GM21367 (cell line): ENCODE measurements around the gene RERE.
"Not testable (repeated sequence)": the region's sequence is repeated elsewhere in the genome, so short reads cannot be mapped to it uniquely, and the experiment has no call there.

Experiments used
- ATAC-seq: cut with Tn5 transposase; IDR thresholded peaks from one replicate; pipeline ENCODE4 v1.9.1; 2021; ENCODE audit not compliant: unreplicated experiment

RERE gene

DNA sequence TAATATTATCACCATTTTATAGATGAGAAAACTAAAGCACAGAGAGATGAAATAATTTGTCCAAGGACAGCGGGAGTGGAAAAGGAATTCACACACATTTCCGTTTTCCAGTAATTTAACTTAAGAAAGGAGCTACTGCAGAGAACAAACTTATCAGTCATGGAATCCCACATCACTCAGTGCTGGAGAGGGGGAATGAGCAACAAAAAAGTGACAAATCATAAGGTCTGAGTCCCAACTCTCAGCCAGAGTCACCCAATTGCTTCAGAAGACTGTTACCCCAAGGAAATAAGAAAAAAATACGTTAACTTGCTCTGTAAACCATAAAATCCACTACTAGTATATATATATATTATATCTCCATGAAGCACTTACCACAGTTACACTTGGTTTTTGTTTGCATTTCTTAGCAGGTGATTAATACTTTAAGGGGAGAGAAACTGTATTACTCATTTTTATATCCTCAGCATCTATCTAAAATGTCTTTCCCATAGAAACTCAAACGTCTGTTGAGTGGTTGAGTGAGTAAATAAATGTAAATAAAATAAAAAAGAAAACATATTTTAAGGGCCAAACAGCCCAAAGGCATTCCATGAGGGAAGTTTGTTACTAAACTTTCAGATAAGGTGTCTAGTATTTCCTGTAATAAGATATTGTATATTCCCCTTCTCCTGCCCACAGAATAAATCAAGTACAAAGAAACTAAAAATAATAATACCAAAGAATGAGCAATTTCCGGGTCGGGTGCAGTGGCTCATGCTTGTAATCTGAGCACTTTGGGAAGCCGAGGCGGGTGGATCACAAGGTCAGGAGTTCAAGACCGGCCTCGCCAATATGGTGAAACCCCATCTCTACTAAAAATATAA, 422.8 kb downstream of the RERE start:
- no peak for ATAC-seq

DNA sequence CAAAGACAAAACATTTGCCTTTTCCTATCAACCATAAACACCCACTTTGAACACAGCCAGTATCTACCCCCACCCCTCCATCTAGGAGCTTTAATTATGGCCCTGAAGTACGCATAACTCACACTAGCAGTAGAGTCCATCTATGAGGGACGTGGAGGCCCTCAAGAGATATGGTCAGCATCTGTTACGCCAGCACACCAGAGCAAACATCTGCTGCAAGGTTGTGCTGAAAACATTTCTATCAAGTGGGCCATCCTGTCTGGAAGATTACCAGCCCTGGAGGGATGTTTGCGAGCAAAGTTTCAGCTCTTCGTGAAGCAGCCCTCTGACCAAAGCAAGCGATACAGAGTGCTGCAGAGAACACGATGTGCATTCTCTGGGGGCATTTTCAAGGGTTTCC, 424.9 kb downstream of the RERE start:
- ATAC-seq: no peak

DNA sequence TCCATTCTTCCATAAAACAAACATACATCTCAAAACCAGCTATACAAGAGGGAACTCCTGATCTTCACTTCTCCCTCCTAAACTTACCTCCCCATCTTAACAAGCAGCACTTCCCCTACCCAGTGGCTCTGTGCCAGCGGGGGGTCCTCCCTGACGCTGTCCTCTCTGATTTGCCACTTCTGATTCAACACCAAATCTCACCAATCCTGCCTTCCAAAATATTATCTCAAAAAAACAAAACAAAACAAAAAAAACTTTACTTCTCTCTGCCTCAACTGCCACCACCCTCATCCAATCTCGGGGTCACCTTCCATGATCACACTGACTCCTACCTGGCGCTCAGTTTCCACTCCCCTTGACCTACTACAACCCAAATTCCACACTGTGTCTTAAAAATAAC, 426.7 kb downstream of the RERE start:
- ATAC-seq: no peak

DNA sequence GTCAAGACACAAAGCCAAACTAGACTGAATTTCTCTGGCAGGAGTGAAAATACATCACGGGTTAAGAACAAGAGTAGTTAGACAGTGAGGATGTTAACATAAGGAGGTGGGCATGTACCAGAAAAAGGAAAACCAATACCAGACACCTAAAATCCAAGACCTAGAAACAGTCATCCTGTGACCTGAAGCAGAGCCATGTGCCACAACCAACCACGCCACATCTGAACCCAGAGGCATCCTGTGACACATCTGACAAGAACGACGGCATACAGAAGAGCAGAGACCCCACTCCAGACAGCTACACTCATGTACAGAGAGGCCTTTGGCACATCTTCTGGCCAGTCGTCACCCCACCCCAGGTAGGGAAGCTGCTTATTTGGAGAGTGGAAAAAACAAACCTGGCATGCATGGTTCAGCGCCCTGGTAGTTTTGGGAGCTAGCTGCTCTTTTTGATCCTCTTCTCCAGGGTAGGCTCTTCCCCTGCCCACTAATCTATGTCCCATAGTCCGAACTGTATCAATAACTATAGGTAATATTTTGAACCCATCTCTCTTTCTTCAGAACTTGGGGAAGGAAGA, 427.4 kb downstream of the RERE start:
- no peak for ATAC-seq

DNA sequence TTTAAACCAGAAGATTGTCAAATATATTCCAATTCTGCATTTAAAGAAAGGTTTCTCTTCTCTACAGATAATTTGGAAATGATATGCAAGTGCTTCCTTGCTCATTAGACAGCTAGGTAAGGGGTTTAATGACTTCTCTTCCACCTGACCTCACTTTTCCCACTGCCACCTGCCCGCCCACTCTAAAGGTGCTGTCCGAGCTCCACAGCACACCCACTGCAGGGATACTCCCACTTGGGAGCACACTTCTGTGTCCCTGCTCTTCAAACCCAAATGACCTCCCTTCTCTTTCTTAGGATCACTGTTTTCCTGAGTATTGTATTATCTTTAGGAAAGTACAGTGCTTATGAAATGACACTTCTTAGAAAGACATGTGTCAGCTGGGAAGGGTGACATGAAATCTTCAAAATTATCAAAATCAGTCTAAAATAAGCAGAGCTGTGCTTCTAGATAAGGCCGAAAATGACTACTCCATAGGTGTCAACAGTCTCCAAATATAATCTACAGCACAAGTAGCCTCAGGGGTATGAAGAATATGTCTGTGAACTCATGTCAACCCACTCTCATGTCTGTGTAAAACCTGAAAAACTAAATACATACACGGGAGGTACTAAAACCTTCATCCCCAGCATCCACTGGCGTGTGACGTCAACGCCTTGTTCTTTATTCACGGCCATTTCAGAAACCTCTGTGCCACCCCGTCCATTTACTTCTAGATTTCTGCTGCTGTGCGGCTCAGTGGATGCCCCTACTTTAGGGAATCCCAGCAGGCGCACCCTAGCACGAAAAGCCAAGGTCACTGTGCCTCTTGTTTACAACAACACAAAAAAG, 428.5 kb downstream of the RERE start:
- no peak for ATAC-seq

DNA sequence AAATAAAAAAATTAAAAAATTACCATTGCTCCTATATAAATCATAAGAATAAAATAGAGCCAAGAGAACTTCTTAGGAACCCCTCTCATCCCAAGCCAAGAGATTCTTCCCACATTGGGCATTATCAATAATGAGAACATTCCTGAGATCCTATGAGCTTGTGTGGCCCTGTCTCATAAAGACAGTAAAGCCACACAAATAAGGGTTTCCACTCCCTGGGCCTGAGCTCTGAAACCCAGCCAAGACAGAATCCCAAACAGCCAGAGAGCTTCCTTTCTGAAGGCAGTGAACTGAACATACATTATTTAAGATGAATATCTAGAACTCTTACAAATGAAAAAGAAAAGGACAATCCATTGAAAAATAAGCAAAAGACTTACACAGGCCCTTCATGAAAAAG, 431.2 kb downstream of the RERE start:
- ATAC-seq: no peak

DNA sequence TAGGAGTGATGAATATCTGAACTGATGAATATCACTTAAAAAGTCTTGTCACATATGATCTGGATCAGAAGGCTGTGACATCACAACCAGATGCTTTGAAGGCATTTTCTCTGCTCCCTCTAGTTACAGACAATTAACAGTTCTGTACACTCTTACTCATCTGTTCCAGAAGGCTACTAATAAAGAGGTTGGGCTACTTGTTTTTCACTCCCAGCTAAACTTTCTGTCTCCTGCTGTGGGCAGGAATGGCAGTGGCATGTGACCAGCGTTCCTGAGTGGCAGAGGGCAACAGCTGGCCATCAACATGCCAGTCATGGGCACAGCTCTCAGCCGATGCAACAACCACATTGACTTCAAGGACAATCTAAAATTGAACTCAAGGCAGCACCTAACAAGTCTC, 432.9 kb downstream of the RERE start:
- no peak for ATAC-seq

DNA sequence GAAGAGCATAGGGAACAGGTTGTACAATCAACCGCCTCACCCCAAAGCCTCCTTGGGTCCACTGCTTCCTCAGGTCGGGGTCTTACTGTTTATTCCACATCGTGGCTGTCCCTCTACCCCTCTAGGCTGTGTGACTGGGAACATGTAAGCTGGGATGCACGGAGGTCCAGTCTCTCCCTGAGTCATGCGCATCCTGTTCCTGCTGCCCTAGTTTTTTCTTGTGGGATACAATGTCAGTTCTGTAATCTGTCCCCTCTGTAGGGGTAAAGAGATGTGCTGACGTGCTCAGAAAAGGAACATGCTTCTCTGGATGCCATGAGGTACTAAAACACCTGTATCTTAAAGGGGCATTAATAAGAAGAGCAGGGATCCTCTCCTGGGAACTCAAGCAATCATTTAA, 433.4 kb downstream of the RERE start:
- no peak for ATAC-seq

DNA sequence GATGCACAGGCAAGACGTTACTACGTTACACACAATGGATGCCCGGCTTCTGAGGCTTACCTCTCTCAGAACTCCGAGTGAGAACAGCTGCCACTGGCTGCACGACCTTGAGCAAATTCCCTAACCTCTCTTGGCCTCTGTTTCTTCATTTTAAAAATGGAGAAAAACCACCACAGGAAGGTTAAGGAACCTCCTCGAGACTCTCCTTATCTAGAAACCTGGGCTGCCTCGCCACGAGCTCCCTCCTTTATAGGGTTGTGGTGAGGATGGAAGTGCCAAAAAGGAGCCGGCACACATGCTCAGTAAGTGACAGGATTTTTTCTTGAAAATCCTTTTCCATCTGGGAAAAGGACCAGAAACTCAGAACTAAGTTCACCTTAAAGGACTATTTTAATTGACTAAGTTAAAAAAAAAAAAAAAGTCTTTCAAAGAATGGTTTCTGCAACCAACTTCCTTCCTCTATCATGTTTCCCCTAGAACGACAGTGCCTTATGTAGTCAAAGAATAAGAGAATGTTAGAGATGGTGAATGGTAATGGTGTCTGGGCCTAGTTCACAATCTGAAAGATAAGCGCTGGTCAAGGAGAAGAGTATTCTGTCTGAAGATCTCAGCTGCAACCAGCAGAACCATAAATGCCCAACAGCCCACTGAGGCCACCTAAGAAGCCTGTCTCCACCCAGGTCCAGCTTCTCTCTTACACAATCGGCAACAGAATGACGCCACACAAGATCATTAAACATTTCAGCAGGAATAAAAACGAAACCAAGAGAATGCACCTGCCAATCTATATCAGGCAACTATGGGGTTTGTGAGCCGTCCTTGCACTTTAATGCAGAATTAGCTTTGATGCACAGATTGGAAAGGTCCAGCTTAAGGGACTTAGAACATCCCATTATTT, 434.6 kb downstream of the RERE start:
- ATAC-seq: no peak

DNA sequence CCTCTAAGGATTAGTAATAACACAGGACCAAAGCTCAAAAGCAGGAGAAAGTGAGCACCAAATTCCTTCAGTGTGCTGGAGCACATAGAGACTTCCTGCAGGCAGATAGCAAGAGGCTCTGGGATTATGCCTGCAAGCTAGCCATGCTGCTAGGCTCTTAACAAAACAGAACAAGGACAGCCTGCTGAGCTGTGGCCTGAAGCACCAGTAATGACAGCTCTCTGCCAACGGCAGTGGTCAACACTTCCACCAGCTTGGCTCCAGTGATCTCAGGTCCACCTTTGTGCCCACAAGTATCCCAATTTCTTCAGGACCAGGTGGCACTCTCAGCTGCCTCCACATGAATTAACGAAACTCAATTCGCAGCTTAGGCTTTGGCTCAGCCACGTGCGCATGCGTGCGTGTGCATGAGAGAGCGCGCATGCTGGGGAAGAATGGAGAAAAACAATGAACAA, 435.4 kb downstream of the RERE start:
- no peak for ATAC-seq

DNA sequence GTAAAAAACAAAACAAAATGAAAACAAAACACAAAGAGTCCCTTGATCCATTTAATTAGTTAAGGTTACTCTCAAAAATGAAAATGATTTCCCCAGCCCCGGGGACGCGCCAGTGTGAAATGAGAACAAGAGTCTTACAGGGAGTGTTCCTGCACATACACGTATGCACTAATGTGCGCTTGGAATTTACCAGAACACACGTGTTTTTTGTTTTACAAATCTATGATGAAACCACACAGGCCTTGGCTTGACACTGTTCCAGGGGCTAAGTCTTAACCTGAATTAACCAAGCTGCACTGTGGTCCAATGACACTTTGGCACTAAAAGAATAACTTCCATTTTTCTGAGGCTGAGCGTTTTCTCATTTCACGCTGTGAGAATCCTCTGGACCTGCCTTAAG, 435.8 kb downstream of the RERE start:
- ATAC-seq: no peak

DNA sequence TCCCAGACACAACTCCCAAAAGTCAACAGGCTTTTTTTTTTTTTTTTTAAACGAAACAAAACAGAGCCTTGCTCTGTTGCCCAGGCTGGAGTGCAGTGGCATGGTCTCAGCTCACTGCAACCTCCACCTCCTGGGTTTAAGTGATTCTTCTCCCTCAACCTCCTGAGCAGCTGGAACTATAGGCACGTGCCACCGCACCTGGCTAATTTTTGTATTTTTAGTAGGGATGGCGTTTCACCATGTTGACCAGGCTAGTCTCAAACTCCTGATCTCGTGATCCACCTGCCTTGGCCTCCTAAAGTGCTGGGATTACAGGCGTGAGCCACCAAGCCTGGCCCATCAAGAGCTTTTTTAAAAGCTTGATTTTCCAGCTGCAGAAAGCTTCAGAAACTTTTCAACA, 437.1 kb downstream of the RERE start:
- not testable (repeated sequence) for ATAC-seq

DNA sequence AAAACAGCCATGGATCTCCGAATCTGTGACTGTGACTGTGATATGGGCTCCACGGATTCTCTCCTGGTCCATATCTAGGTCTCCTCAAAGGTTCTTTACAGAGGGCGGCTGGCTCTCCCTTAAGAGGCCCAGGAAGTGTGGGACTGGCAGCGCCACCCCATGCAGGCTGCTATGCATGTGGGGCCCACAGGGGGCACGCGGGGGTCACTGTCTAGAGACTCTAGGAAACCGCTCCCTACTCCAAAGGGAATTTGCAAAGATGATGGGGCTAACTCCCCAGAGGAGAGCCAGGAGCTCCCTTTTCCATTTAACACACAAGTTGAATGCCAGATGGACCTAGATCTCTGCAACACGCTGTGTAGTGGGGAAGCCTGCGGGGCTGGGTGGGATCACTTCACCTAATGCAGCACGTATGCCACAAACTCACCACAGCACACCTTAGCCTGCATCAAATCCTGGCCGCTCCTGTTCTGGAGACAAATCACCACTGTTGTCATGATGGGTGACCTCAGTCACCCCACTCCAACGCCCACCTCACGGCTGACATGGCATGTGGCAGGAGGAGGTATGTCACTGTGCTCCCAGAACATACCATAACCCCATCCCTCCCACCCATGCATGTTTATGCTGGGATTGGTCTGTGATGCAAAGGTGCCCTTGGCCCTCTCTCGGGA, 437.8 kb downstream of the RERE start:
- ATAC-seq: no peak

DNA sequence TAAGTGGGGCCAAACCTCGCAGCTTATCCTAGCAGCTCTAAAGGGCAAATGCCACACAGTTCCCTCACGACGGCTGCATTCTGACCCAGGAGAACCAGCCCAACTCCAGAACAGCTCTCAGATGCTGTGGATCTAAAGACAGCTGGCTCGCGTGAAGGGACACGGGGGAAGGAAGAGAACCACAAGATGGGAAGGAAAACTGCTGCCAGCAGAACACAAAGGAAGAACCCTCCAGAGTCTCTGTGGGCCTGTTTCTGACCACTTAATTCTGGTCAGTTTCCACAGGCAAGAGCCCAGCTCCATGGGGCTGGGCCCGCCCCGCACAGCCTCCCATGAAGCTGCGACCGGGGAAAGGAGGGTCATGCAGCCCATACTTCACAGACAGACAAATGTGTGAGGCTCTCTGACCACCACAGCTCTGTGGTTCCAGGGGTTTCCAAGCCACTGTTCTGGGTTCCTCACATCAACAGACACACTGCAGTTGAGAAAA, 438.4 kb downstream of the RERE start:
- no peak for ATAC-seq

DNA sequence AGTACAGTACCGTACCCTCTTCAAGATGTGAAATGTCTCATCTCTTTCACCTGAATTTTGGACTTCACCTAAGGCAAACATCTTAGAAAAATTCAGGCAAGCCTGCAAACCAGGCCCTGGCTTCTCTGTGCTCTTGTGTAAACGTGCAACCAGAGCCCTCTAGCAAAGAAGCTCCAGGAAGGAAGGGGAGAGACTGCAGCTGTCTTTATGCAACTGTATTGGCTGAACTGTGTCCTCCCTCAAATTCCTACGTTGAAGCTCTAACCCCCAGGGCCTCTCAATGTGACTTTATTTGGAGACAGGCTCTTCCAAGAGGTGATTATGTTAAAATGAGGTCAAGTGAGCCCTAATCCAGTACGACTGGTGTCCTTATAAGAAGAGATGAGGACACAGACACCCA, 439.3 kb downstream of the RERE start:
- ATAC-seq: no peak

DNA sequence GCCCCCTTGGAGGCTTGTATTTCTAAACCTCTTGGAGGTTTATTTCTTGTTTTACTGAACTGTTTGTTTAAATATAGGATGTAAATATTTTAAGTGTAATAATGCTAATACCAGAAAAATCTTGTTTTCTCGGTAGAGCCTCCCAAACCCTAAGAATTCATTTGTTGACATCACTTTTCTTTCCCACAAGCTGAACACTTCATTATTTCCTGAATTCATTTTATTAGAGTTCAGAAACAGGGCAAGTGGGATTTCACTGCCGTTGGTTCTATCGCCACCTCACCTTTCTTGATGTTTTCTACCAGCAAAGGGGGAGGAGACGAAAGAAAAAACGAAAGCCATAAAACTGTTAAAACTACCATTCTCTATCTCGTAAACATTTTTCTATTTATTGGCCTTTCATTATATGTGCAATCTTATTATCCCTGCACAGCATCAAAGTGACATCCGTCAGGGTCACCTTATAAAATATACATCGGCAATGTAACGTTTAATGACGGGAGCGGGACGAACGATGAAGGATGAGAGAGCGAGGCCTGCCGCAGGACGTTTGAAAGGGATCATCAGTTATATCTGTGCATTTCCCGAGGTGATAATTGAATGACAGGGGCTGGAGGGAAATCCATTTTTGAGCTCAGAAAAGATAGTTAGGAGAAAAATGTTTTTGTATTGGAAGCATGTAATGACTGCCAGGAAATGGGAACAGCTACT, 440.0 kb downstream of the RERE start:
- ATAC-seq: no peak

DNA sequence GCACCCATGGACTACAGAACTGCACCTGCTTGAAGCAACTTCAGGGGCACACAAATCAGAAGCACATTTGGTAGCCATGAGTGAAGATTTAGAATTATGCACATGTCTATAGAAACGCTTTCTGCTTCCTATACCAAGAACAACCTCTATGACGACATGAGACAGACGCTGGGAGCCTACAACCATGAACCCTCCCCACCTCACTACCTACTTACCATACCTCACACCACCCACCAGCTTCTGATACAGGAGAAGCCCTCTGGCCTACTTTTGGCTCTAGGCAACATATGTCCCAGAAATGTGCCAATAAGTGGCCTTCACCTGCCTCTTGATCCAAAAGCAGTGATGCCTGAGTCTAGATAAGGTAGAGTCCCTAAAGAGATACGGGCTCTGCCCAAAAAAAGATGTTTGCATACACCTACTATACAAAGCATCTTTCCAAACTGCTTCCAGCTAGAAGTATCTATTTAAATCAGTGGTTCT, 441.0 kb downstream of the RERE start:
- ATAC-seq: no peak

DNA sequence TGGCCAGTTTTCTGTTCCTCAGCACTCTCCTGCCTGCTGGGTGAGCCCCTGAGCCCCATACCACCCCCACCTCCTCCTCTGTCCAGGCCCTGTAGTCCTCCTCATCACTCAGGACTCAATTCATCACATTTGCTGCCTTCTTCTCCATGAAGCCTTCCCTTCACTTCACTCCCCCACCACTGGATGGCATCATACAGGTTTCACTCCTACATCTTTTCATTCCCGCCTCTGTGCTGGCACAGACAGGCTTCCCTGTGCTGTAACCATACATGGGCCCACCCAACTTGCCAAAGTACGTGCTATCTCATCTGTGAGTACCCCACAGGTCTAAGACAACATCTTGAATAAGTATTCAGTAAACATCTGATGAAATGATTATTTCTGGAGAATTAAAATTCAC, 442.6 kb downstream of the RERE start:
- no peak for ATAC-seq

DNA sequence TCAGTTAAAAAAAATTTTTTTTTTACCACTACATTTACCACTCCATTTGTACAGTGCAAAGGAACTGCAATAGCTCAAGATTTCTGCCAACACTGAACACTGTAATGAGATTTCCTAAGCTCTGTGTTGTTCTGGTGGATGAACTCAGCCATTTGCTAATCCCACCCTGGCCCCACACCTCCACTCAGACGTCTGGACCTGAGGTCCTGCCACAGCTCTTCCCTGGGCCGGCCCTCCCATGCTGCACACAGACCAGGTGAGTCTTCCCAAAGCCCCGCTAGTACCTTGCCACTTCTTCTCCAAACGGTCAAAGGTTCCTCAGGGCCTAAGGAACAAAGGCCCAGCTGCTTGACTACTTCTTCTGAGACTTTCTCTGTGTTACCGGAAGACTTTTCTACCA, 443.1 kb downstream of the RERE start:
- ATAC-seq: no peak
